Measurements from ENCODE around the gene TMEM154.

TMEM154 gene

GRCh38 chr4:152719801-152720556 lies 40.2 kb upstream of the TMEM154 start:
- DNase-seq (ENCODE audit: low read depth), result no peak
- TF ChIP-seq CTCF (IDR thresholded peaks at IDR 0.05; ENCODE audit: low read length, missing control alignments), result no peak
- no peak overlapping the region for H3K4me3 ChIP-seq (replicated peaks; ENCODE audit: low read depth, low read length)

GRCh38 chr4:152719291-152719690 lies 39.5 kb upstream of the TMEM154 start:
- H3K4me3 ChIP-seq (replicated peaks; ENCODE audit: low read depth, low read length), result no peak overlapping the region
- no peak for TF ChIP-seq CTCF (IDR thresholded peaks at IDR 0.05; ENCODE audit: low read length, missing control alignments)
- no peak for DNase-seq (ENCODE audit: low read depth)

GRCh38 chr4:152715076-152715475 lies 35.3 kb upstream of the TMEM154 start:
- no peak overlapping the region for H3K4me3 ChIP-seq (replicated peaks; ENCODE audit: low read depth, low read length)
- no peak for TF ChIP-seq CTCF (IDR thresholded peaks at IDR 0.05; ENCODE audit: low read length, missing control alignments)
- no peak for DNase-seq (ENCODE audit: low read depth)

GRCh38 chr4:152713951-152714705 lies 34.3 kb upstream of the TMEM154 start:
- H3K4me3 ChIP-seq (replicated peaks; ENCODE audit: low read depth, low read length), result no peak overlapping the region
- TF ChIP-seq CTCF (IDR thresholded peaks at IDR 0.05; ENCODE audit: low read length, missing control alignments), result no peak
- no peak for DNase-seq (ENCODE audit: low read depth)

GRCh38 chr4:152709675-152710438 lies 30.1 kb upstream of the TMEM154 start:
- H3K4me3 ChIP-seq (replicated peaks; ENCODE audit: low read depth, low read length), result no peak overlapping the region
- peak; percentile 25 for DNase-seq (ENCODE audit: low read depth)
- no peak for TF ChIP-seq CTCF (IDR thresholded peaks at IDR 0.05; ENCODE audit: low read length, missing control alignments)

- no peak overlapping the region for H3K4me3 ChIP-seq (replicated peaks; ENCODE audit: low read depth, low read length)
- no peak for TF ChIP-seq CTCF (IDR thresholded peaks at IDR 0.05; ENCODE audit: low read length, missing control alignments)
- DNase-seq (ENCODE audit: low read depth), result no peak
Measured at GRCh38 chr4:152708796-152709195, 29.0 kb upstream of the TMEM154 start.

Data from fibroblast of pulmonary artery (primary cell).